Activated CD4-positive, alpha-beta T cell treated with anti-CD3 and anti-CD28 coated beads for 48 hours (primary cell): ENCODE results near the gene CGGBP1.

ENCODE experiments used
- DNase-seq: peaks from one replicate; pipeline ENCODE4 v3.0.0-alpha.2; 2020

Gene CGGBP1

GRCh38 chr3:88058581-88059379 is at the start of gene CGGBP1, which contains the start of gene ZNF654:
Gene CGGBP1, minus strand, starts transcription at chr3:88059005. Its CDS starts 3,029 bp downstream, at chr3:88055976.
Gene ZNF654, plus strand, starts transcription at chr3:88059255. Its CDS starts 65 bp downstream, at chr3:88059320.
- DNase-seq, result peak; percentile 99

GRCh38 chr3:88105325-88105724 is 46.5 kb upstream of the CGGBP1 start:
- no peak for DNase-seq

- no peak for DNase-seq
These were observed 42.3 kb upstream of the CGGBP1 start for GRCh38 chr3:88101142-88101541.

- no peak for DNase-seq
These were observed 34.5 kb upstream of the CGGBP1 start for GRCh38 chr3:88093266-88093665.

GRCh38 chr3:88092270-88092669 is 33.5 kb upstream of the CGGBP1 start:
- no peak for DNase-seq

- DNase-seq, result no peak
These were observed 31.9 kb upstream of the CGGBP1 start for GRCh38 chr3:88090681-88091080.

- no peak for DNase-seq
These were observed 25.3 kb upstream of the CGGBP1 start for GRCh38 chr3:88084097-88084501.

GRCh38 chr3:88082854-88083253 is 24.0 kb upstream of the CGGBP1 start:
- DNase-seq, result no peak

GRCh38 chr3:88078932-88079331 is 20.1 kb upstream of the CGGBP1 start:
- DNase-seq, result no peak

- no peak for DNase-seq
These were observed 17.9 kb upstream of the CGGBP1 start for GRCh38 chr3:88076712-88077111.

- DNase-seq, result no peak
These were observed 16.7 kb upstream of the CGGBP1 start for GRCh38 chr3:88075497-88075896.

- no peak for DNase-seq
These were observed 16.3 kb upstream of the CGGBP1 start for GRCh38 chr3:88075072-88075471.

- DNase-seq, result no peak
These were observed 2.9 kb upstream of the CGGBP1 start for GRCh38 chr3:88061746-88062145.

GRCh38 chr3:88059380-88060170 is 770 bp upstream of the CGGBP1 start:
- no peak for DNase-seq

- no peak for DNase-seq
These were observed 562 bp downstream of the CGGBP1 start for GRCh38 chr3:88058306-88058580.

GRCh38 chr3:88057630-88058305 is 1.0 kb downstream of the CGGBP1 start:
- no peak for DNase-seq

GRCh38 chr3:88046766-88047165 is 12.0 kb downstream of the CGGBP1 start:
- DNase-seq, result no peak

- DNase-seq, result no peak
These were observed 14.4 kb downstream of the CGGBP1 start for GRCh38 chr3:88044411-88044810.

GRCh38 chr3:88041005-88041404 is 17.8 kb downstream of the CGGBP1 start:
- DNase-seq, result no peak

GRCh38 chr3:88040529-88040928 is 18.3 kb downstream of the CGGBP1 start:
- DNase-seq, result no peak

- no peak for DNase-seq
These were observed 20.2 kb downstream of the CGGBP1 start for GRCh38 chr3:88038566-88038965.

- DNase-seq, result no peak
These were observed 22.6 kb downstream of the CGGBP1 start for GRCh38 chr3:88036221-88036620.

GRCh38 chr3:88034491-88035275 is 24.1 kb downstream of the CGGBP1 start:
- DNase-seq, result no peak
